ENCODE results near the gene PTPRJ. TPM values are rescaled to one million over a fixed set of nuclear protein-coding genes. Genes with fewer than 3 reads are reported as not detected.

Gene PTPRJ
- total and polyA plus RNA-seq, 2 of the 13 experiments (the other 11 are each of a cell fraction or from before 2014, with no cell fraction given), result 1.0 to 1.2 TPM

DNA sequence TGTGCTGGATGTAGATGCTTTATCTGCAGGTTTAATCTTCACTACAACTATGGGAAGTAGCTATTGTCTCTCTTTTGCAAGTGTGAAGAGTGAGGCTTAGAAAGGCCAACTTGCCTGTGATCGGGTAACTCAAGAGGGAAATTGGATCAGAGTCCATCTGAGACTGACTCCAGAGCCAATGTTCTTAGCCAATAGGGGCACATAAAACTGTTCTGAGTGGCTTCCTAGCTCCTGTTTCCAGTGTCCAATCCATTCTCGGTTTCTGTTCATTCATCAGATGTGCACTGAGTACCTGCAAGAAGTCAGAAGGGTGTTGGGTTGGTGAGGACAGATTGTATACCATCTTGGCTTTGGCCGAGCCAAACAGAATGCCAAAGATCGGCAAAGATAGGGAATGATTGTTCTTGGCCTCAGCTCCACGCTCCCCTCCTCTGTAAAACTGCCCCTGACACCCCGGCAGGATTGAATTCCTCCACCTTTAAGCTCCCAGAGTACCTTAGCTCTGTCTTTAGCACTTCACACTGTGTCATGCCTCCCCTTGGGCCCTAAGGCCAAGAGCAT, 100.0 kb downstream of the PTPRJ start:
- Histone ChIP-seq H3K4me1 (ENCODE audit: insufficient read depth, low read length) (peaks cover 27% of the 10 kb centered on the region), H3K27ac (ENCODE audit: extremely low read length, insufficient read depth, low read length) (no peak overlapping the region), H3K36me3 (replicated peaks in 1 of 2; ENCODE audit: control insufficient read depth in 1 of 2, insufficient read depth in 2 of 2, low read length in 2 of 2) (no peaks in the 10 kb centered on the region), H3K27me3 (ENCODE audit: control insufficient read depth in 1 of 2, insufficient read depth in 2 of 2, low read length in 2 of 2) (no peaks in the 10 kb centered on the region), H2AFZ (ENCODE audit: low read length) (no peak overlapping the region), H3K79me2 (ENCODE audit: insufficient read depth, low read length) (no peaks in the 10 kb centered on the region), H3K9me3 (ENCODE audit: low read length) (no peaks in the 10 kb centered on the region), H4K20me1 (ENCODE audit: insufficient read depth, low read length) (no peaks in the 10 kb centered on the region), H3K9ac (ENCODE audit: insufficient read depth, low read depth, low read length) (no peak overlapping the region), H3K4me3 (replicated peaks in 1 of 3; ENCODE audit: insufficient read depth in 1 of 3, low read depth in 2 of 3, low read length in 3 of 3) (no peak overlapping the region), H3K4me2 (ENCODE audit: low read depth, low read length) (no peak overlapping the region)
- FAIRE-seq, result no peak
- in situ Hi-C loops (cut with HindIII; ENCODE audit: extremely low pct_ligation_motif_present, low pct_unique_long_range_greater_than_20kb), result no loop called here
- WGBS (ENCODE audit: low lambda C conversion rate), result 81% methylated on average over 6 of the region's 6 CpGs
- ChIA-PET POLR2A (no interaction called here), CTCF (ENCODE audit: low intra/inter-chr PET ratio, low total read pairs) (no interaction called here)
- no peak for ATAC-seq
- no peak for DNase-seq (ENCODE audit: low spot score)
- no TSS peak for BruUV-seq (replicated peaks)
- TF ChIP-seq ZNF17 (CRISPR knock-in tag; IDR thresholded peaks at IDR 0.05) (no peak), EP300 (IDR thresholded peaks at IDR 0.05; ENCODE audit: low read depth in 2 of 2, low read length in 2 of 2) (no peak), EP300 (CRISPR knock-in tag; IDR thresholded peaks at IDR 0.05; ENCODE audit: borderline replicate concordance) (no peak), TOE1 (CRISPR knock-in tag; IDR thresholded peaks at IDR 0.05) (no peak), HNF1A (IDR thresholded peaks at IDR 0.05; ENCODE audit: low read depth) (no peak), HNF1A (CRISPR knock-in tag; IDR thresholded peaks at IDR 0.05; ENCODE audit: borderline replicate concordance) (no peak), ZNF251 (CRISPR knock-in tag; IDR thresholded peaks at IDR 0.05) (no peak), CHD4 (IDR thresholded peaks at IDR 0.05; ENCODE audit: borderline replicate concordance, low read length) (no peak)
- intact Hi-C loops (cut with micrococcal nuclease; ENCODE audit: unreplicated experiment), result no loop called here
